Body of pancreas (tissue), 4 donors: ENCODE results near the gene BAZ2A.

Experiments used
- CTCF ChIP-seq, 7 experiments: fragments of 450-650 bp in 4 of 7; fragments of 200-600 bp in 3 of 7; sonication (generic) in 3 of 7; IDR thresholded peaks; one replicate each; pipeline ENCODE4 v1.5.1; 2016 to 2019; ENCODE audit warnings: antibody characterized with exemption in 7 of 7
- POLR2A ChIP-seq, 3 donors: fragments of 450-650 bp; IDR thresholded peaks; one replicate each; pipeline ENCODE4 v1.6.1; 2016; ENCODE audit warnings: antibody characterized with exemption in 3 of 3, mild to moderate bottlenecking in 2 of 3

GRCh38 chr12:56604355-56604754 is 25.8 kb downstream of the BAZ2A start:
- TF ChIP-seq CTCF (IDR thresholded peaks at IDR 0.05) (no peak), POLR2A (IDR thresholded peaks at IDR 0.05) (no peak)
